WTC11 (cell line): Measurements from ENCODE around the gene NARS2.

ENCODE experiments used
- CREM ChIP-seq: sonication (generic); formaldehyde crosslinking; IDR thresholded peaks from 2 replicates; pipeline ENCODE4 v1.8.1; 2022; ENCODE audit warnings: mild to moderate bottlenecking, missing genetic modification reagents, moderate library complexity
- CTCF ChIP-seq: fragments of 200-600 bp; IDR thresholded peaks from 2 replicates; pipeline ENCODE4 v1.8.0; 2022; ENCODE audit warnings: antibody characterized with exemption
- MAX ChIP-seq: sonication (generic); formaldehyde crosslinking; IDR thresholded peaks from 2 replicates; pipeline ENCODE4 v1.8.0; 2022; ENCODE audit warnings: mild to moderate bottlenecking, missing genetic modification reagents
- SMAD3 ChIP-seq: sonication (generic); formaldehyde crosslinking; IDR thresholded peaks from 2 replicates; pipeline ENCODE4 v1.8.0; 2022; ENCODE audit warnings: missing genetic modification reagents, mild to moderate bottlenecking, borderline replicate concordance
- TEAD1 ChIP-seq: sonication (generic); formaldehyde crosslinking; IDR thresholded peaks from 2 replicates; pipeline ENCODE4 v1.8.0; 2022; ENCODE audit warnings: mild to moderate bottlenecking, missing genetic modification reagents
- ZSCAN18 ChIP-seq: fragments of 250-450 bp; sonication (Bioruptor Pico); IDR thresholded peaks from 2 replicates; pipeline ENCODE4 v2.1.2; 2022; ENCODE audit warnings: mild to moderate bottlenecking, moderate library complexity

- TF ChIP-seq CTCF (no peak), CREM (CRISPR knock-in tag) (no peak), ZSCAN18 (CRISPR knock-in tag) (no peak), SMAD3 (CRISPR knock-in tag) (no peak), MAX (CRISPR knock-in tag) (no peak), TEAD1 (no peak)
Observed at GRCh38 chr11:78594814-78595213, 20.1 kb upstream of the NARS2 start.
